Inflammatory macrophage treated with lipopolysaccharide for 1 hour (primary cell): Measurements from ENCODE around the gene TRIM62.

ENCODE experiments used
- DNase-seq, 2 donors: peaks; one replicate each; pipeline ENCODE4 v3.0.0-alpha.2; 2020 to 2022

TRIM62 gene

GRCh38 chr1:33180226-33180910 is 1.5 kb downstream of the TRIM62 start:
- peak; percentile 77 to 86 for DNase-seq

GRCh38 chr1:33178836-33179439 is 2.9 kb downstream of the TRIM62 start:
- no peak for DNase-seq

- no peak for DNase-seq
Observed at GRCh38 chr1:33177996-33178540, 3.8 kb downstream of the TRIM62 start.

- DNase-seq, result no peak
Observed at GRCh38 chr1:33176887-33177286, 5.0 kb downstream of the TRIM62 start.

- DNase-seq, result no peak
Observed at GRCh38 chr1:33176362-33176850, 5.4 kb downstream of the TRIM62 start.

GRCh38 chr1:33175865-33176264 is 6.0 kb downstream of the TRIM62 start:
- no peak for DNase-seq

- DNase-seq, result no peak
Observed at GRCh38 chr1:33173091-33173490, 8.8 kb downstream of the TRIM62 start.

GRCh38 chr1:33171977-33172813 is 9.6 kb downstream of the TRIM62 start:
- DNase-seq, result no peak

GRCh38 chr1:33170351-33171274 is 11.2 kb downstream of the TRIM62 start:
- DNase-seq, result no peak

GRCh38 chr1:33169290-33170055 is 12.4 kb downstream of the TRIM62 start:
- DNase-seq, result no peak

GRCh38 chr1:33168556-33169289 is 13.1 kb downstream of the TRIM62 start:
- no peak for DNase-seq

- no peak for DNase-seq
Observed at GRCh38 chr1:33167650-33168447, 14.0 kb downstream of the TRIM62 start.

GRCh38 chr1:33165809-33166208 is 16.0 kb downstream of the TRIM62 start:
- no peak for DNase-seq

GRCh38 chr1:33165209-33165608 is 16.6 kb downstream of the TRIM62 start:
- DNase-seq, result no peak

- DNase-seq, result no peak
Observed at GRCh38 chr1:33163621-33164519, 18.0 kb downstream of the TRIM62 start.

GRCh38 chr1:33162141-33162540 is 19.7 kb downstream of the TRIM62 start:
- DNase-seq, result no peak

GRCh38 chr1:33161061-33161681 is 20.7 kb downstream of the TRIM62 start:
- DNase-seq, result no peak

- no peak for DNase-seq
Observed at GRCh38 chr1:33159577-33159976, 22.3 kb downstream of the TRIM62 start.
